ENCODE results near the gene AGRP.

Gene AGRP

GRCh38 chr16:67436640-67437193 lies 46.6 kb downstream of the AGRP start:
- Histone ChIP-seq H3K79me2 (ENCODE audit: insufficient read depth, low read length) (no peaks in the 10 kb centered on the region), H3K4me3 (ENCODE audit: low read depth in 1 of 2, low read length in 2 of 2) (no peak overlapping the region), H3K9me3 (ENCODE audit: insufficient read depth, low read length, severe bottlenecking) (no peaks in the 10 kb centered on the region), H3K27me3 (ENCODE audit: insufficient read depth, low read length, poor library complexity) (no peaks in the 10 kb centered on the region), H3K4me2 (ENCODE audit: insufficient read depth, low read length) (no peak overlapping the region), H3K9ac (ENCODE audit: low read depth, low read length) (no peak overlapping the region), H3K27ac (ENCODE audit: low read length) (no peak overlapping the region), H3K36me3 (ENCODE audit: insufficient read depth, low read length) (peaks cover 24% of the 10 kb centered on the region), H2AFZ (ENCODE audit: low read depth, low read length) (no peak overlapping the region), H4K20me1 (ENCODE audit: insufficient read depth, low read length) (peaks cover 13% of the 10 kb centered on the region; the same call in 1 of the 2 replicates), H3K4me1 (ENCODE audit: insufficient read depth, low read length) (no peaks in the 10 kb centered on the region)
- ATAC-seq (ENCODE audit: insufficient read depth, low read depth) (no peak), DNase-seq (no peak)
- no peak for TF ChIP-seq EZH2 (IDR thresholded peaks at IDR 0.05; ENCODE audit: borderline replicate concordance, low read depth, low read length, severe bottlenecking)
- TF ChIP-seq, protein P1, sequence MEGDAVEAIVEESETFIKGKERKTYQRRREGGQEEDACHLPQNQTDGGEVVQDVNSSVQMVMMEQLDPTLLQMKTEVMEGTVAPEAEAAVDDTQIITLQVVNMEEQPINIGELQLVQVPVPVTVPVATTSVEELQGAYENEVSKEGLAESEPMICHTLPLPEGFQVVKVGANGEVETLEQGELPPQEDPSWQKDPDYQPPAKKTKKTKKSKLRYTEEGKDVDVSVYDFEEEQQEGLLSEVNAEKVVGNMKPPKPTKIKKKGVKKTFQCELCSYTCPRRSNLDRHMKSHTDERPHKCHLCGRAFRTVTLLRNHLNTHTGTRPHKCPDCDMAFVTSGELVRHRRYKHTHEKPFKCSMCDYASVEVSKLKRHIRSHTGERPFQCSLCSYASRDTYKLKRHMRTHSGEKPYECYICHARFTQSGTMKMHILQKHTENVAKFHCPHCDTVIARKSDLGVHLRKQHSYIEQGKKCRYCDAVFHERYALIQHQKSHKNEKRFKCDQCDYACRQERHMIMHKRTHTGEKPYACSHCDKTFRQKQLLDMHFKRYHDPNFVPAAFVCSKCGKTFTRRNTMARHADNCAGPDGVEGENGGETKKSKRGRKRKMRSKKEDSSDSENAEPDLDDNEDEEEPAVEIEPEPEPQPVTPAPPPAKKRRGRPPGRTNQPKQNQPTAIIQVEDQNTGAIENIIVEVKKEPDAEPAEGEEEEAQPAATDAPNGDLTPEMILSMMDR (IDR thresholded peaks at IDR 0.05; ENCODE audit: borderline replicate concordance, extremely low read depth, low read length, poor library complexity, severe bottlenecking), result no peak

DNA sequence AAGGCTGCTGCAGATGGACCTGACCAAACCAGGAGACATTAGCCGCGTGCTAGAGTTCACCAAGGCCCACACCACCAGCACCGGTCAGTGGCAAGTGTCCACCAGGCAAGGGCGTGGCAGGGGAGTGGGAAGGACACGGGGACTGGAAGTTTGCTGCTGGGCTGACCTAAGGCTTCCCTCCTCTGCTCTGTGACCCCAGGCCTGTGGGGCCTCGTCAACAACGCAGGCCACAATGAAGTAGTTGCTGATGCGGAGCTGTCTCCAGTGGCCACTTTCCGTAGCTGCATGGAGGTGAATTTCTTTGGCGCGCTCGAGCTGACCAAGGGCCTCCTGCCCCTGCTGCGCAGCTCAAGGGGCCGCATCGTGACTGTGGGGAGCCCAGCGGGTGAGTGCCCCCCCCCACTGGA lies 47.6 kb downstream of the AGRP start:
- Histone ChIP-seq H3K36me3 (ENCODE audit: insufficient read depth, low read length) (peaks cover 24% of the 10 kb centered on the region), H2AFZ (ENCODE audit: low read depth, low read length) (no peak overlapping the region), H3K27ac (ENCODE audit: low read length) (no peak overlapping the region), H4K20me1 (ENCODE audit: insufficient read depth, low read length) (peaks cover 12% of the 10 kb centered on the region; the same call in 1 of the 2 replicates), H3K4me2 (ENCODE audit: insufficient read depth, low read length) (no peak overlapping the region), H3K4me1 (ENCODE audit: insufficient read depth, low read length) (no peaks in the 10 kb centered on the region), H3K79me2 (ENCODE audit: insufficient read depth, low read length) (no peaks in the 10 kb centered on the region), H3K4me3 (ENCODE audit: low read depth in 1 of 2, low read length in 2 of 2) (no peak overlapping the region), H3K27me3 (ENCODE audit: insufficient read depth, low read length, poor library complexity) (no peaks in the 10 kb centered on the region), H3K9me3 (ENCODE audit: insufficient read depth, low read length, severe bottlenecking) (no peaks in the 10 kb centered on the region), H3K9ac (ENCODE audit: low read depth, low read length) (no peak overlapping the region)
- DNase-seq (no peak), ATAC-seq (ENCODE audit: insufficient read depth, low read depth) (no peak)
- TF ChIP-seq, protein P1 (IDR thresholded peaks at IDR 0.05; ENCODE audit: borderline replicate concordance, extremely low read depth, low read length, poor library complexity, severe bottlenecking), result no peak
- TF ChIP-seq EZH2 (IDR thresholded peaks at IDR 0.05; ENCODE audit: borderline replicate concordance, low read depth, low read length, severe bottlenecking), result no peak

- no peak overlapping the region for H2AFZ ChIP-seq (ENCODE audit: low read depth, low read length)
- H3K27me3 ChIP-seq (ENCODE audit: insufficient read depth, low read length, poor library complexity), result peaks cover 23% of the 10 kb centered on the region
- H3K4me2 ChIP-seq (ENCODE audit: insufficient read depth, low read length), result no peak overlapping the region
- DNase-seq (no peak), ATAC-seq (ENCODE audit: insufficient read depth, low read depth) (no peak)
- no peaks in the 10 kb centered on the region for H3K9me3 ChIP-seq (ENCODE audit: insufficient read depth, low read length, severe bottlenecking)
- H3K79me2 ChIP-seq (ENCODE audit: insufficient read depth, low read length), result no peaks in the 10 kb centered on the region
- no peak overlapping the region for H3K27ac ChIP-seq (ENCODE audit: low read length)
- TF ChIP-seq, protein P1 (IDR thresholded peaks at IDR 0.05; ENCODE audit: borderline replicate concordance, extremely low read depth, low read length, poor library complexity, severe bottlenecking), result no peak
- no peak for TF ChIP-seq EZH2 (IDR thresholded peaks at IDR 0.05; ENCODE audit: borderline replicate concordance, low read depth, low read length, severe bottlenecking)
- peaks cover 15% of the 10 kb centered on the region for H4K20me1 ChIP-seq (ENCODE audit: insufficient read depth, low read length)
- H3K9ac ChIP-seq (ENCODE audit: low read depth, low read length), result no peak overlapping the region
- H3K4me3 ChIP-seq (ENCODE audit: low read depth in 1 of 2, low read length in 2 of 2), result no peak overlapping the region
- H3K36me3 ChIP-seq (ENCODE audit: insufficient read depth, low read length), result peaks cover 11% of the 10 kb centered on the region
- no peaks in the 10 kb centered on the region for H3K4me1 ChIP-seq (ENCODE audit: insufficient read depth, low read length)
These were observed 50.1 kb downstream of the AGRP start for GRCh38 chr16:67433131-67433719.
